ENCODE data around the gene PGC. TPM values are rescaled to one million over a fixed set of nuclear protein-coding genes. Genes with fewer than 3 reads are reported as not detected.

PGC gene
- total and polyA plus RNA-seq, 2 donors (not counting 1 experiment from before 2014, with no cell fraction given): not detected

DNA sequence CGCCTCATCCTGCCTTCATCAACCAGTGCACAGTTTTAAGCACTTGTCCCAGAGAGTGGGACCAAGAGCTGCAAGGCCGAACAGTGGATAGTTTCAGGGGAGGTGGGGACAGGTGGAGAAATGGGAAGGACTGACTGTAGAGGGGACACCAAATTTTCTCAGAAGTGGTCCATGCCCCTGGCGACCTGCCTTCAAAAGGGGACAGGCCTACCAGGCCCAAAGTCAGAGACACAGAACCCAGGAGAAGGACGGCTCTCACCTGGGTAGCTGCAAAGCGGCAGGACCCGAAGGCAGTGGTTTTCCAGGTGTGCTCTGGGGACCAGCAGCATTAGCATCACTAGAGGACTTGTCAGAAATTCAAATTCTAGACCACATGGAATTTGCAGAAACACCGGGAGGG is 17.6 kb downstream of the PGC start:
- Histone ChIP-seq H3K27me3 (replicated peaks in 1 of 4; ENCODE audit: control extremely low read depth in 1 of 4, control insufficient read depth in 3 of 4, insufficient read depth in 4 of 4, low read length in 3 of 4) (no peaks in the 10 kb centered on the region), H3K27ac (ENCODE audit: low read length in 2 of 2) (peak overlapping the region; percentile 87 to 93), H3K36me3 (replicated peaks in 1 of 2; ENCODE audit: control extremely low read depth in 1 of 2, control insufficient read depth in 1 of 2, extremely low read depth in 1 of 2, insufficient read depth in 2 of 2, low read length in 1 of 2) (peaks cover 0 to 11% of the 10 kb centered on the region in 2 experiments), H3K4me2 (replicated peaks; ENCODE audit: low read depth, low read length, poor library complexity, severe bottlenecking) (peak overlapping the region; percentile 90), H3K4me3 (ENCODE audit: control extremely low read depth in 1 of 5, extremely low read depth in 1 of 5, insufficient read depth in 1 of 5, low read depth in 2 of 5, low read length in 4 of 5) (peak overlapping the region in 4 of 5 experiments; percentile 16 to 89 (median 53)), H3K9me3 (ENCODE audit: control extremely low read depth in 1 of 3, control insufficient read depth in 2 of 3, insufficient read depth in 1 of 3, low read length in 2 of 3) (no peaks in the 10 kb centered on the region), H4K20me1 (ENCODE audit: control insufficient read depth, insufficient read depth, low read length, poor library complexity, severe bottlenecking) (peaks cover 7% of the 10 kb centered on the region), H2AFZ (ENCODE audit: insufficient read depth, low read depth, low read length, poor library complexity, severe bottlenecking) (no peak overlapping the region), H3K79me2 (ENCODE audit: control insufficient read depth, insufficient read depth, low read length) (peaks cover 92% of the 10 kb centered on the region), H3K9ac (ENCODE audit: low read length) (peak overlapping the region; percentile 78), H3K4me1 (ENCODE audit: control insufficient read depth in 2 of 2, insufficient read depth in 2 of 2, low read length in 2 of 2) (peaks cover 78 to 91% of the 10 kb centered on the region in 2 donors)
- TF ChIP-seq EZH2 (IDR thresholded peaks at IDR 0.05; ENCODE audit: borderline replicate concordance, insufficient read depth, low read depth, low read length, poor library complexity, severe bottlenecking): no peak
- TF ChIP-seq, protein P1, sequence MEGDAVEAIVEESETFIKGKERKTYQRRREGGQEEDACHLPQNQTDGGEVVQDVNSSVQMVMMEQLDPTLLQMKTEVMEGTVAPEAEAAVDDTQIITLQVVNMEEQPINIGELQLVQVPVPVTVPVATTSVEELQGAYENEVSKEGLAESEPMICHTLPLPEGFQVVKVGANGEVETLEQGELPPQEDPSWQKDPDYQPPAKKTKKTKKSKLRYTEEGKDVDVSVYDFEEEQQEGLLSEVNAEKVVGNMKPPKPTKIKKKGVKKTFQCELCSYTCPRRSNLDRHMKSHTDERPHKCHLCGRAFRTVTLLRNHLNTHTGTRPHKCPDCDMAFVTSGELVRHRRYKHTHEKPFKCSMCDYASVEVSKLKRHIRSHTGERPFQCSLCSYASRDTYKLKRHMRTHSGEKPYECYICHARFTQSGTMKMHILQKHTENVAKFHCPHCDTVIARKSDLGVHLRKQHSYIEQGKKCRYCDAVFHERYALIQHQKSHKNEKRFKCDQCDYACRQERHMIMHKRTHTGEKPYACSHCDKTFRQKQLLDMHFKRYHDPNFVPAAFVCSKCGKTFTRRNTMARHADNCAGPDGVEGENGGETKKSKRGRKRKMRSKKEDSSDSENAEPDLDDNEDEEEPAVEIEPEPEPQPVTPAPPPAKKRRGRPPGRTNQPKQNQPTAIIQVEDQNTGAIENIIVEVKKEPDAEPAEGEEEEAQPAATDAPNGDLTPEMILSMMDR (IDR thresholded peaks at IDR 0.05): no peak
- intact Hi-C loops (cut with micrococcal nuclease): loop anchor here (5.0 to 10.0 kb wide), 2 partner anchors 32 to 295 kb away; no protein-coding TSS in a partner anchor
- Mint-ChIP-seq H3K4me3 (peak overlapping the region; percentile 93), H3K27me3 (no peaks in the 10 kb centered on the region), H3K4me1 (peaks cover 85% of the 10 kb centered on the region), H3K9me3 (ENCODE audit: insufficient read depth) (no peaks in the 10 kb centered on the region), H3K27ac (peak overlapping the region; percentile 94)
- DNase-seq (no peak), ATAC-seq (ENCODE audit: low read depth) (no peak)
- ChIA-PET CTCF (interaction anchor here (1.2 to 9.1 kb wide), 3 partner anchors 15 to 41 kb away, joined by 3 to 176 read pairs (median 86); no protein-coding TSS in a partner anchor), POLR2A (interaction anchor here (0.6 to 9.4 kb wide), 3 partner anchors 26 to 320 kb away, joined by 5 to 342 read pairs (median 9); no protein-coding TSS in a partner anchor)
- 73% methylated on average over 6 of the region's 7 CpGs for WGBS (ENCODE audit: insufficient coverage)

DNA sequence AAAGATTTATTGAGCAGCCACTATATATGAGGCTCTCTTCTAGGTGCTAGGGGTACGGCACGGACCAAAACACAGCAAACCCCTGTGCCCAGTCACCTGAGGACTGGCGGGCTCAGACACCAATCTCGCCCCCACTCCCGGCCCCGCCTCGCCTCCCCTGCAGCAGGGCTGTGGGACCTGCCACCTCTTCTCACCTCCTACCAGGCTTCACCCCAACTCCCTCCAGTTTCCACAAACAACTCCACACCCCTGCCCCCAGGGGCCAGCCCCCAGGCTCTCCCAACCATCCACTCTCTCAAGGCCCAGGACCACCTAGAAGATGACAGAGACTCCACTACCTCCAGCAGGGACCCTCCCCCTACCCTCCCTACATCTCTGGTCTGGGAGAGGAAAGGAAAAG is 18.2 kb downstream of the PGC start:
- Histone ChIP-seq H2AFZ (ENCODE audit: insufficient read depth, low read depth, low read length, poor library complexity, severe bottlenecking) (no peak overlapping the region), H3K27me3 (replicated peaks in 1 of 4; ENCODE audit: control extremely low read depth in 1 of 4, control insufficient read depth in 3 of 4, insufficient read depth in 4 of 4, low read length in 3 of 4) (no peaks in the 10 kb centered on the region), H3K9ac (ENCODE audit: low read length) (peak overlapping the region; percentile 78), H3K27ac (ENCODE audit: low read length in 2 of 2) (peak overlapping the region; percentile 87 to 93), H3K4me3 (ENCODE audit: control extremely low read depth in 1 of 5, extremely low read depth in 1 of 5, insufficient read depth in 1 of 5, low read depth in 2 of 5, low read length in 4 of 5) (peak overlapping the region in 4 of 5 experiments; percentile 16 to 89 (median 53)), H3K4me1 (ENCODE audit: control insufficient read depth in 2 of 2, insufficient read depth in 2 of 2, low read length in 2 of 2) (peaks cover 85 to 97% of the 10 kb centered on the region in 2 donors), H3K79me2 (ENCODE audit: control insufficient read depth, insufficient read depth, low read length) (peaks cover 99% of the 10 kb centered on the region), H4K20me1 (ENCODE audit: control insufficient read depth, insufficient read depth, low read length, poor library complexity, severe bottlenecking) (peaks cover 7% of the 10 kb centered on the region), H3K36me3 (replicated peaks in 1 of 2; ENCODE audit: control extremely low read depth in 1 of 2, control insufficient read depth in 1 of 2, extremely low read depth in 1 of 2, insufficient read depth in 2 of 2, low read length in 1 of 2) (peaks cover 0 to 13% of the 10 kb centered on the region in 2 experiments), H3K4me2 (replicated peaks; ENCODE audit: low read depth, low read length, poor library complexity, severe bottlenecking) (peak overlapping the region; percentile 90), H3K9me3 (ENCODE audit: control extremely low read depth in 1 of 3, control insufficient read depth in 2 of 3, insufficient read depth in 1 of 3, low read length in 2 of 3) (no peaks in the 10 kb centered on the region)
- ChIA-PET CTCF (interaction anchor here (1.2 to 9.1 kb wide), 5 partner anchors 9 to 46 kb away, joined by 3 to 176 read pairs (median 5); no protein-coding TSS in a partner anchor), POLR2A (interaction anchor here (0.9 to 9.4 kb wide), 4 partner anchors 12 to 46 kb away, joined by 5 to 342 read pairs (median 7); no protein-coding TSS in a partner anchor)
- WGBS (ENCODE audit: insufficient coverage): 27% methylated on average over 7 of the region's 7 CpGs
- intact Hi-C loops (cut with micrococcal nuclease): loop anchor here (10.0 kb wide), 1 partner anchor 296 kb away; no protein-coding TSS in a partner anchor
- no peak for DNase-seq
- no peaks in the 10 kb centered on the region for H3K27me3 Mint-ChIP-seq
- no peak for ATAC-seq (ENCODE audit: low read depth)
- H3K4me3 Mint-ChIP-seq: peak overlapping the region; percentile 93
- no peaks in the 10 kb centered on the region for H3K9me3 Mint-ChIP-seq (ENCODE audit: insufficient read depth)
- TF ChIP-seq, protein P1 (IDR thresholded peaks at IDR 0.05): no peak
- TF ChIP-seq EZH2 (IDR thresholded peaks at IDR 0.05; ENCODE audit: borderline replicate concordance, insufficient read depth, low read depth, low read length, poor library complexity, severe bottlenecking): no peak
- H3K4me1 Mint-ChIP-seq: peaks cover 92% of the 10 kb centered on the region
- peak overlapping the region; percentile 94 for H3K27ac Mint-ChIP-seq
